Renal cortex interstitium (tissue), 11 donors: ENCODE results near the gene GSTP1. TPM values are rescaled to one million over a fixed set of nuclear protein-coding genes. Genes with fewer than 3 reads are reported as not detected.
"Not testable (repeated sequence)": the region's sequence is repeated elsewhere in the genome, so short reads cannot be mapped to it uniquely, and the experiment has no call there.

Experiments
- DNase-seq, 11 donors: peaks; one replicate each; pipeline ENCODE4 v3.0.0-alpha.2; 2013; ENCODE audit warnings: low read depth in 9 of 11, low spot score in 4 of 11; ENCODE audit errors: extremely low read depth in 1 of 11
- polyA plus RNA-seq, 3 donors: library from polyadenylated mRNA; unstranded; fragments of 120-200 nt; gene quantifications; one replicate each; pipeline ENCODE4 v1.2.1, GENCODE V29; 2013; ENCODE audit not compliant: insufficient read length in 3 of 3

GSTP1 gene
- polyA plus RNA-seq, 3 donors: 697 to 788 (median 758) TPM

DNA sequence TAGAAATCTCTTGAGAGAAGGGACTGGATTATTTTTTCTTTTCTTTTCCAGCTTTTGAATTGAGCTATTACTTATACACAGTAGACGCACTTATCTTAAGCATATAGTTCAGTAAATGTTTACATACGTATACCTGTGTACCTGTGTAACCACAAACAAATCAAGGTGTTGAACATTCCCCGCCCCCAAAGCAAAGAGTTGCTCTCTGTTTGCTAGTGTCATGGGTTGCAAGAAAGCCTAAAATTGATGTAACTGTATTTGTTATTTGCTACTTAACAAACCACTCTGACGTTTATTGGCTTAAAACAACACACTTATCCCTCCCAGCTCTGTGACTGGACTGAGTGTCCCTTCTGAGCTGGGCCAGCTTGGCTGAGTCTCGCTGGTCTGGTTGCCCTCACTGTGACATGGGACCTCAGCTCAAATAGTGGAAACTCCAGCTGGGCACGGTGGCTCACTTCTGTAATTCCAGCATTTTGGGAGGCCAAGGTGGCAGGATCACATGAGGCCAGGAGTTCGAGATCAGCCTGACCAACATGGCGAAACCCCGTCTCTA is 35.0 kb upstream of the GSTP1 start:
- DNase-seq: no peak

DNA sequence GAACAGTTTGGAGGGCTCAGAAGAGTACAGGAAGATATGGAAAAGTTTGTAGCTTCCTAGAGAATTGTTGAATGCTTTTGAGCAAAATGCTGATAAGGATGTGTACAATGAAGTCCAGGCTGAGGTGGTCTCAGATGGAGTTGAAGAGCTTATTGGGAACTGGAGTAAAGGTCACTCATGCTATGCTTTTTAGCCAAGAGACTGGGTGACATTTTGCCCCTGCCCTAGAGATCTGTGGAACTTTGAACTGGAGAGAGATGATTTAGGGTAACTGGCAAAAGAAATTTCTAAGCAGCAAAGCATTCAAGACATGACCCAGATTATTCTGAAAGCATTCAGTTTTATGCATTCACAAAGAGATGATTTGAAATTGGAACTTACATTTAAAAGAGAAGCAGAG is 32.5 kb upstream of the GSTP1 start:
- no peak for DNase-seq

DNA sequence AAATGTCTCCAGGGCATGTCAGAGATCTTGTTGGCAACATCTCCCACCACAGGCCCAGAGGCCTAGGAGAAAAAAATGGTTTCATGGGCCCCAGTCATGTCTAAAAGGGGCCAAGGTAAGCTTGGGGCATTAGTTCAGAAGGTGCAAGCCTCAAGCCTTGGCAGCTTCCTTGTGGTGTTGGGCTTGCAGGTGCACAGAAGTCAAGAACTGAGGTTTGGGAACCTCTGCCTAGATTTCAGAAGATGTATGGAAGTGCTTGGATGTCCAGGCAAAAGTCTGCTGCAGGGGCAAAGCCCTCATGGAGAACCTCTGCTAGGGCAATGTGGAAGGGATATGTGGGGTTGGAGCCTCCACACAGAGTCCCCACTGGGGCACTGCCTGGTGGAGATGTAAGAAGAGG is 31.9 kb upstream of the GSTP1 start:
- not testable (repeated sequence) for DNase-seq

DNA sequence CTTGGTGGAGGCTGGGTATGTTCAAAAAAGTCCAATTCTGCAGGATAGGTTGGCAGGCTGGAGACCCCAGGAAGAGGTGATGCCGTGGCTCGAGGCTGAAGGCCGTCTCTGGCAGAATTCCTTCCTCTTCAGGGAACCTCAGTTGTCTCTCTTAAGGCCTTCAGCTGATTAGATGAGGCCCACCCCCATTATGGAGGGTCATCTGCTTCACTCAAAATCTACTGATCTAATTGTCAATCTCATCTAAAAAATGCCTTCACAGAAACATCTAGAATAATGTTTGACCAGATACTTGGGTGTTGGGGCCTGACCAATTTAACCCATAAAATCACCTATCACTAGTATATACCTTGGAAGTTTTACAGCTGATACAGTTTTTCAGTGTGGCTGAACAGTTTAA is 27.4 kb upstream of the GSTP1 start:
- no peak for DNase-seq

DNA sequence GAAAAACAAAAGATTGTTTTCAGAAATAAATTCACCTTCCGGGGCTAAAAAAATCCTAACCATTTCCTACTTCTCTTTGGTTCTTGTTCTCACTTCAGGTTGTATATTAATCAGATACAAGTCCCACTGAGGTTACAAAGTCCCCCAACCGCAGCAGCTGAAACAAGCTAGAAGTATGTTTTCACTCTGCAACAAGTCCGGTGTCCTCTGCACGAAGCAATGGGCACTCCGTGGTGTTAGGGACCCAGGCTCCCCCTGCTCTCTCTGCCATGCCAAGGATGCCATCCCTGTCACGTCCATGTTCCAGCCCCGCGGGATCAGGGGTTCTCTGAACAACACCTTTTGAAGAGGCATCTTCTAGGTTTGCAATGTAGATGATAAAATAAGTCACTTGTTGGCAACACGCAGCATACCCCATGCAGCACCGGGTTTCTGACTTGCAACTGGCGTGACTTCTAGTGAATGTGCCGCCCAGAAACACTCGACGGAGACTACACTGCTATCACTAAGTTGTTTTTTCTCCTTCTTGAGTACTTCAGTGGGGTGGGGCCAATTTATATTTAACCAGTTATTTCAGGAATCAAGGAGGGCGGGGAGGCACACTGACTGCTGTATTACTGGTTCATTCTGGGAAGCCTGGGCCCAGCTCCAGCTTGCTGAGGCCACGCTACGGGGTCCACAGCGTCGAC is 25.4 kb upstream of the GSTP1 start:
- DNase-seq: peak in 1 of 11 donors; percentile 46

DNA sequence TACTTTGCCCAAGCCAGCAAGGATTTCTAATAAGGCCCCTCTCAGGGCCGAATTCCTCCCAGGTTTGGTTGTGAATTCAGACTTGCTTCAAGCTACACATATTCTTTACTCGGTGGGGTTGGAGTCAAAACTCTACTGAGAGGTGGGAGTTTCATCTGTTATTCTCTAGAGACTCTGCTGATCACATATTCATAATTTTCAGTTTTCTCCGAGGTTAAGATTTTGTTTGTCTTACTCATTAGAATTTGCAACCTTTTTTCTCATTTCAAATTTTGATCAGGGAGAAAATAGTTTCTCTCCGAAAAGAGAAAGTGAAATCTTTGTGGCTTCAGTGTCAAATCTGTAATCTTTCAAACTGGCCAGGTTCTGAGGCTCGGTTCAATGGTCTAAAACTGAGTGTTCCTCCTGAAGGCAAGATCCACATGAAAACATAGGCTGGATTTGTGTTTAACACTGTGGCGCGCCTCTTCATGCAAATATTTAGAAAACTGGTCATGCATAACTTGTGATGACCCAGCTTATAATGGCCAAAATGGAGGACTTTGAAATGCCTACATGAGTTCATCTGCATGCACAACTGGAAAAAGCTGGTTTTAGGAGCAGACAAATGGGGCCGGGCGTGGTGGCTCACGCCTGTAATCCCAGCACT is 21.5 kb upstream of the GSTP1 start:
- DNase-seq: peak in 1 of 11 donors; percentile 78

DNA sequence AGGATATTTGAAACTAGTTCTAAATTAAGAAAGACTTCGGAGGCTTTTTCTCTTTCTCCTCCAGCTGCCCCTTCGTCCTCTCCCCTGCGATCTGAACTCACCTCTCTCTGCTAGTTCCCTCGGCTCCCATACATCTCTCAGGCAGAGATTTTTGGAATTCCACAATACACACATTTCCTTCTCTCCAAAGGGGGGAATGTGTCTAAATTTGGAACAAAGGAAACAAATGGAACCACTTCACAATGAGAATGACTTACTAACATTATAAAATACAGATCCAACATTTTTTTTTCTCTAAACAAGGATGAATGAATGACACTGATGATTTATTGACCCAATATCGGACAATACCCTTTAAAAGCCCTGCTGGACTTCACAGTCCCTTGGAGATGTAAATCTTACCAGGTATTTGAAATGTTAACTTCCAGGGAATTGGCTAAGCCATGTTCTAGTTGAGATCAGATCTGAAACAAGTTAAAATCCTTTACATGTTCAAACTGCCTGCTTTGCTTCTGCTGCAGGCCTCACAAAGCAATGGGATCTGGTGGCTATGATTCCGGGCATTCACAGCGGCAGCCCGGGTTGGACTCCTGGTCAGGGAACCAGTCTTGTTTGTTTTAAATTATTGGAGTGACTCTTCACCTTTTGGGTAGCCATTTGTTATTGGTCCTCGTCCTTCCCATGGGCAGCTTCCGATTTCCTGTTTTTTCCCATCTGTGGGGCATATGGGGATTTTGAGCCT is 20.5 kb upstream of the GSTP1 start:
- no peak for DNase-seq

DNA sequence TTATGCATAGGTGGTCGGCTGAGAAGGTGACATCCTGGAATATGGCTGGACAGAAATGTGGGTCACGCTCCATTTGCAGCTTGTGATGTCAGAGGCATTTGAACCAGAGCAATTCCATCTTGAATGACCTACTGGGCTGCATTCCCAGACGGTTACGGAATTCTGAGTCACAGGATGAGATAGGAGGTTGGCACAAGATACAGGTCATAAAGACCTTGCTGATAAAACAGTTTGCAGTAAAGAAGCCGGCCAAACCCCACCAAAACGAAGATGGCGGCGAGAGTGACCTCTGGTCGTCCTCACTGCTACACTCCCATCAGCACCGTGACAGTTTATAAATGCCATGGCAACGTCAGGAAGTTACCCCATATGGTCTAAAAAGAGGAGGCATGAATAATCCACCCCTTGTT is 19.9 kb upstream of the GSTP1 start:
- DNase-seq: not testable (repeated sequence)

DNA sequence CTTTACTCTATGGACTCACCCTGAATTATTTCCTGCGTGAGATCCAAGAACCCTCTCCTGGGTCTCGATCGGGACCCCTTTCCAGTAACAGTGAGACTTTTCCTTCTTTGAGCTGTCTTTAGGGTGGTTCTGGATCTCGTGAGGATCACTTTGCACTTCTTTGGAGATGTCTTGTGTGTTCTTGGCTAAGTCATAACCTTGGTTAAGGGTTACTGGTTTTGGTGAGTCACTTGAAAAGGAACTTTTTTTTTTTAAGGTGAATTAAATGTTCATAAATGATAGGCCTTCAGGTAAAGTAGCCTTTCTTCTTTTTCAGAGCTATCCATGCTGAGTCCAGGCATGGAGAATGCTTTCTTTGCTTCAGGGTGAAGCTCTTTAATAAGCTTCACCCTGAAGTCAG is 19.4 kb upstream of the GSTP1 start:
- no peak for DNase-seq

DNA sequence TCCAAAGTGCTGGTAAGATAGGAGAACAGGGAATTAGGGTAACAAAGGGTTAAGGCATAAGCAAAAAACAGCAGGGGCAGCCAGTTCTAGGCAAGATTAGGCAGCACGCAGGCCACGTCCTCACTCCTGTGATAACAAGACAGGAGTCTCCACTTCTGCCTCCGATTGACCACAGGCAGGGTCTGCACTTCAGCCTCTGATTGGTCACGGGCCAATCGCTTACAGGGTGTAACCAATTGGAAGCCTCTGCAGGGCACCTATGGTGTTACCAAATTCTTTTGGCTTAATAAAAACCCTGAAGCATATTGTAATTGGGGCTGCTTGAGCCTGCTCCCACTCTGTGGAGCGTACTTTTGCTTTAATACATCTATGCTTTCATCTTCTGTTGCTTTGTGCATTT is 12.2 kb upstream of the GSTP1 start:
- no peak for DNase-seq

DNA sequence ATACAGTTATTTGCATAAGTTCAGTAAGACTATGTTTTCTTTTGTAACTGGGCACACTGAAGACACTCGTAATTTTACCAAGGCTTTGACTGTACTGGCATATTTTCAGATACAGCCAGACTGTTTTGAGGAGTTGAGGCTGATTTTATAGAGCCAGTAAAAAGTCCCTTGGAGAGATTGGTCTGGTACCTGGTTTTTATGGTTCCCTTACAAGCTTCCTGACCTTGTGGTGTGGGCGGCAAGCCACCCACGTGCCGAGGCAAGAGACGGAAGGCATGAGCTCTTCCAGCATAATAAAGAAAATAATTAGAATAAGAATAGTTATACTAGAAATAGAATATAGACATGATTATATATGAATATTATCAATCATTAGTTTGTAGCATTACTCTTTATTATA is 11.3 kb upstream of the GSTP1 start:
- DNase-seq: no peak

DNA sequence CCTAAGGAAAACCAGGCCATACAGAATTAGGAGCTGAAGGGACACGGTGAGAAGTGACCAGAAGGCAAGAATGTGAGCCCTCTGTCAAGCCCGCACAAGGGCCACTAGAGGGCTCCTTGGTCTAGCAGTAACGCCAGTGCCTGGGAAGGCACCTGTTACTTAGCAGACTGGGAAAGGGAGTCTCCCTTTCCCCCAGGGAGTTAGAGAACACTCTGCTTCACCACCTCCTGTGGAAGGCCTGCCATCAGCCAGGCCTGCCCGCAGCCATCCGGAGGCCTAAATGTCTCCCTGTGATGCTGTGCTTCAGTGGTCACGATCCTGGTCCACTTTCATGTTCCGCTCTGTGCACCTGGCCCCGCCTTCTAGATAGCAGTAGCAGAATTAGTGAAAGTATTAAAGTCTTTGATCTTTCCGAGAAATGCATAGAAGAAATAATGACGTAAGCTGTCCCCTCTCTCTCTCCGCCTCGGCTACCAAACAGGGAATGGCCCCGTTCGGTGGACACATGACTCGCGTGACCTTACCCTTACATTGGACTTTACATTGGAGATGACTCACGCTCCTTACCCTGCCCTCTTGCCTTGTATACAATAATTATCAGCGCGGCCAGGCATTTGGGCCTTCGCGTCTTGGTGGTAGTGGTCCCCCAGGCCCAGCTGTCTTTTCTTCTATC is 10.7 kb upstream of the GSTP1 start:
- DNase-seq: peak in 2 of 11 donors; percentile 47 to 53

DNA sequence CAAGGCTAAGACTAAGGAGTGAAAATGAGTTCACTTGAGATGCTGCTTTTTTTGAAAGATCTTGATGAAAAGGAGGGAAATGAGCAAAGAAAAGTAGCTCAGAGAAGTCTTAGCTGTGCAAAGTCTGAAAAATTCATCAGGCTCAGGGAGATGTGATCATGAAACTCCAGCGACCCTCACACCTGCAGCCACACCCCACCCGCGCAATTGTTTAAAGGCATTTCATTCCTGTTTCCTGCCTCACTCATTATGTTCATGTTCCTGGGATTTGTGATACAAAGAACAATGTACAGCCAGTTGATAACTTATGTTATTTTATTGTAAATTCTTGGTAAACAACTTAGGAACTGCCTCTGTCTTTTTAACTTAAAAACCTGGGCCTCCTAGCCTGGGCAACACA is 8.7 kb upstream of the GSTP1 start:
- DNase-seq: no peak

DNA sequence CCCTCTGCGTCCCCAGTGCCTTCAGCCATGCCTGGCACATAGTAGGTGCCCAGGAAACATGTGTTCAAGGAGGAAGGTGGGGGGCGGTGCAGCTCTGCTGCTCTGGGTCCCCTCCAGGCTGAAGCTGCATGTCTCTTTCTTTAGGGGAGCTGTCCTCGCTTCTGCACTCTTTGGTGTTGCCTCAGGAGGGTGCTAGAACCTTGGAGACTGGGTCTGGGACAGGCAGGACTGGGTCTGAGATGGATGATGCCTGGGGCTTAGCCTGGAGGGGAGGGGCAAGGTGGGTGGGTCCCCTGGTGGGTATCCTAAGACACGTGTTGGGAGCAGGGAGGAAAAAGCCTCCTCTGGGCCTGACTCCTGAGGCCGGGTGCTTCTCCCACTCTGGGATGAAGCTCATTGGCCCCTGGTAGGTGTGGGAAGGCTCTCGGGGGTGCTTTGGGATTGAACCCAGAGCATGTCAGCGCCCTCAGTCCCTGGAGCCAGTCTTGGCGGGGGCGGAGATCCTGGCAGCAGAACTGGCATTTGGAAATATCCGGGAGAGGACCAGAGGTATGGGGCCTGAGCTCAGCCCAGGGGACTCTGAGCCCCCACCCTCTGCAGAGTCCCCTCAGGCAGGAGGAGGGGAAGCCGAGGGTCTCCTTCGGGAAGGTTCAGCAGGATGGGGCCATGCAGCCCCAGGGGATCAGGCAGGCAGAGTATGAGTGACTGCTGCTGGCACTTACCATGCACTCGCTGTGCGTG is 6.7 kb upstream of the GSTP1 start:
- no peak for DNase-seq

DNA sequence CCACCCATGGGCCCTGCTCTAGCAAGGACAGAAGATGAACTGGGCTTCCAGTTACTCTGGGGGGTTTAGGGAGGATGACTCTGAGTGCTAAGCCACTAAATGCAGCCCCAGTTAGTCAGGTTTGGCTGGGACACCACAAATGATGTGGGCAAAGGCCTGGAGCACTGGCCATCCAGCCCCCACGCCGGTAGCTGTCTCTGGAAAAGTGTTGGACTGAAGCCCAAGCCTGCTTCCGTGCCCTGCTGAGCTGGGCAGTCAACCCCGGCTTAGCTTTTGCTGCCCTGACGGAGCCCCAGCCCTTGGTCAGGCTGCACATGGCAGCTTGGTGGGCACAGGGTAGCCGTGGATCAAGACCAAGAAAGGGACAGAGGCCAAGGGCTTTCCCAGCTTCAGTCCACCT is 5.7 kb upstream of the GSTP1 start:
- no peak for DNase-seq

DNA sequence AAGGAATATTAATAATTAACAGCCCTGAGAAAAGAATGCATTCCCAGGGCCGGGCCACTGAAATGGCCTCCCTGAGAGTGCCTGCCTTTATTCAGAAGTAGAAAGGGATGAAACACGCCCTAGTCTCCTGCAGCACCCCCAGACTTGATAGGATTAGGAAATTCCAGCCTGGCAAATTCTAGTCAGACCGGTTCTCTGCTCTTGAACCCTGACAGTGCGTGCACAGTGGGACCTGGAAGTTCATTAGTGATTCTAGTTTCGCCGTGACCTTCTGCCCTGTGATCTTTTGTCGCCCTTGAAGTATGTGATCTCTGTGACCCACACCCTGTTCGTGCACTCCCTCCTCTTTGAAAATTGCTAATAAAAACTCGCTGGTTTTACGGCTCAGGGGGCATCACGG is 2.1 kb upstream of the GSTP1 start:
- DNase-seq: peak in 2 of 11 donors; percentile 42 to 48

DNA sequence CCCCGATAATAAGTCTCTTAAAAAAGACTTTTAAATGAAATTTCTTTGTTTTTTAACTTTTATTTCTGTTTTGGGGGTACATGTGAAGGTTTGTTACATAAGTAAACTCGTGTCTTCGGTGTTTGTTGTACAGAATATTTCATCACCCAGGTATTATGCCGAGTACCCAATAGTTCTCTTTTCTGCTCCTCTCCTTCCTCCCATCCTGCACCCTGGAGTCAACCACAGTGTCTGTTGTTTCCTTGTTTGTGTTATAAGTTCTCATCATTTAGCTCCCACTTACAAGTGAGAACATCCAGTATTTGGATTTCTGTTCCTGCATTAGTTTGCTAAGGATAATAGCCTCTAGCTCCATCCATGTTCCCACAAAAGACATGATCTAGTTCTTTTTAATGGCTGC is 1.6 kb upstream of the GSTP1 start:
- no peak for DNase-seq

DNA sequence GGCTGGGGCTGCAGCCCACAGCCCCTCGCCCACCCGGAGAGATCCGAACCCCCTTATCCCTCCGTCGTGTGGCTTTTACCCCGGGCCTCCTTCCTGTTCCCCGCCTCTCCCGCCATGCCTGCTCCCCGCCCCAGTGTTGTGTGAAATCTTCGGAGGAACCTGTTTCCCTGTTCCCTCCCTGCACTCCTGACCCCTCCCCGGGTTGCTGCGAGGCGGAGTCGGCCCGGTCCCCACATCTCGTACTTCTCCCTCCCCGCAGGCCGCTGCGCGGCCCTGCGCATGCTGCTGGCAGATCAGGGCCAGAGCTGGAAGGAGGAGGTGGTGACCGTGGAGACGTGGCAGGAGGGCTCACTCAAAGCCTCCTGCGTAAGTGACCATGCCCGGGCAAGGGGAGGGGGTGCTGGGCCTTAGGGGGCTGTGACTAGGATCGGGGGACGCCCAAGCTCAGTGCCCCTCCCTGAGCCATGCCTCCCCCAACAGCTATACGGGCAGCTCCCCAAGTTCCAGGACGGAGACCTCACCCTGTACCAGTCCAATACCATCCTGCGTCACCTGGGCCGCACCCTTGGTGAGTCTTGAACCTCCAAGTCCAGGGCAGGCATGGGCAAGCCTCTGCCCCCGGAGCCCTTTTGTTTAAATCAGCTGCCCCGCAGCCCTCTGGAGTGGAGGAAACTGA is 731 bp downstream of the GSTP1 start:
- DNase-seq: peak in 3 of 11 donors; percentile 40 to 62 (median 56)
